ENCODE measurements around the gene EML3.
"Not testable (repeated sequence)": the region's sequence is repeated elsewhere in the genome, so short reads cannot be mapped to it uniquely, and the experiment has no call there.

EML3 gene

GRCh38 chr11:62595124-62595523 lies 17.5 kb downstream of the EML3 start:
- no peak for DNase-seq

GRCh38 chr11:62593434-62594044 lies 19.0 kb downstream of the EML3 start:
- peak; percentile 85 to 86 for DNase-seq

GRCh38 chr11:62592989-62593421 lies 19.6 kb downstream of the EML3 start:
- DNase-seq, result no peak

GRCh38 chr11:62592146-62592815 lies 20.3 kb downstream of the EML3 start:
- peak in 1 of 2 experiments; percentile 41 for DNase-seq

GRCh38 chr11:62591448-62592145 lies 21.0 kb downstream of the EML3 start, which contains the start of gene TUT1:
TUT1 (minus strand) TSS chr11:62591523; CDS start chr11:62591485, 38 bp downstream.
- DNase-seq, result peak; percentile 97 to 98

GRCh38 chr11:62588966-62589637 lies 23.5 kb downstream of the EML3 start:
- peak in 1 of 2 experiments; percentile 47 for DNase-seq

GRCh38 chr11:62585356-62585755 lies 27.2 kb downstream of the EML3 start:
- DNase-seq, result not testable (repeated sequence)

GRCh38 chr11:62581735-62582134 lies 30.8 kb downstream of the EML3 start:
- not testable (repeated sequence) for DNase-seq

- DNase-seq, result no peak
Measured at GRCh38 chr11:62580959-62581715, 31.4 kb downstream of the EML3 start.

- no peak for DNase-seq
Measured at GRCh38 chr11:62579252-62579651, 33.3 kb downstream of the EML3 start.

GRCh38 chr11:62578541-62578940 lies 34.0 kb downstream of the EML3 start:
- DNase-seq, result no peak

GRCh38 chr11:62577046-62577714 lies 35.4 kb downstream of the EML3 start:
- DNase-seq, result no peak

GRCh38 chr11:62575837-62576236 lies 36.7 kb downstream of the EML3 start:
- no peak for DNase-seq

GRCh38 chr11:62575156-62575555 lies 37.4 kb downstream of the EML3 start:
- no peak for DNase-seq

GRCh38 chr11:62574363-62575071 lies 38.1 kb downstream of the EML3 start:
- peak in 1 of 2 experiments; percentile 45 for DNase-seq

GRCh38 chr11:62573592-62574362 lies 38.8 kb downstream of the EML3 start, which contains the start of gene EEF1G:
EEF1G (minus strand) TSS chr11:62573891; CDS start chr11:62573842, 49 bp downstream.
- DNase-seq, result peak; percentile 97 to 99

- DNase-seq, result no peak
Measured at GRCh38 chr11:62573006-62573591, 39.5 kb downstream of the EML3 start.

GRCh38 chr11:62572431-62572830 lies 40.1 kb downstream of the EML3 start:
- no peak for DNase-seq

- DNase-seq, result not testable (repeated sequence)
Measured at GRCh38 chr11:62571493-62571892, 41.1 kb downstream of the EML3 start.

- not testable (repeated sequence) for DNase-seq
Measured at GRCh38 chr11:62570903-62571302, 41.7 kb downstream of the EML3 start.

Data from activated T-cell treated with anti-CD3 and anti-CD28 coated beads, Interleukin-2, amount 50 U/mL, for 48 hours (primary cell).